Activated T-cell treated with anti-CD3 and anti-CD28 coated beads, Interleukin-2, amount 50 U/mL, for 4 hours (primary cell): ENCODE results near the gene NDUFS7. TPM values are rescaled to one million over a fixed set of nuclear protein-coding genes. Genes with fewer than 3 reads are reported as not detected.

Experiments
- ATAC-seq, 2 donors: fragments of 200-7000 bp; cut with Tn5 transposase; one replicate each; pipeline ENCODE4 v1.10.0; 2021
- DNase-seq: peaks from one replicate; pipeline ENCODE4 v3.0.0-alpha.2; 2020
- H3K27me3 Mint-ChIP-seq: one replicate; pipeline ENCODE4 v1.8.0; 2021; ENCODE audit warnings: low read depth, mixed read lengths
- H3K36me3 Mint-ChIP-seq: one replicate; pipeline ENCODE4 v1.8.0; 2022; ENCODE audit warnings: mixed read lengths; ENCODE audit not compliant: insufficient read depth
- H3K4me1 Mint-ChIP-seq: one replicate; pipeline ENCODE4 v1.8.0; 2021; ENCODE audit warnings: low read depth, mixed read lengths
- H3K4me3 Mint-ChIP-seq: one replicate; pipeline ENCODE4 v1.8.0; 2021; ENCODE audit warnings: mild to moderate bottlenecking, moderate library complexity, mixed read lengths
- H3K9me3 Mint-ChIP-seq: one replicate; pipeline ENCODE4 v1.8.0; 2021; ENCODE audit warnings: mixed read lengths
- total RNA-seq, 3 donors: library from RNA; stranded (reverse); gene quantifications; one replicate each; pipeline ENCODE4 v1.2.1, GENCODE V29; 2021

The NDUFS7 gene
- total RNA-seq, 3 donors from 2014 or later = 124 to 142 (median 137) TPM

DNA sequence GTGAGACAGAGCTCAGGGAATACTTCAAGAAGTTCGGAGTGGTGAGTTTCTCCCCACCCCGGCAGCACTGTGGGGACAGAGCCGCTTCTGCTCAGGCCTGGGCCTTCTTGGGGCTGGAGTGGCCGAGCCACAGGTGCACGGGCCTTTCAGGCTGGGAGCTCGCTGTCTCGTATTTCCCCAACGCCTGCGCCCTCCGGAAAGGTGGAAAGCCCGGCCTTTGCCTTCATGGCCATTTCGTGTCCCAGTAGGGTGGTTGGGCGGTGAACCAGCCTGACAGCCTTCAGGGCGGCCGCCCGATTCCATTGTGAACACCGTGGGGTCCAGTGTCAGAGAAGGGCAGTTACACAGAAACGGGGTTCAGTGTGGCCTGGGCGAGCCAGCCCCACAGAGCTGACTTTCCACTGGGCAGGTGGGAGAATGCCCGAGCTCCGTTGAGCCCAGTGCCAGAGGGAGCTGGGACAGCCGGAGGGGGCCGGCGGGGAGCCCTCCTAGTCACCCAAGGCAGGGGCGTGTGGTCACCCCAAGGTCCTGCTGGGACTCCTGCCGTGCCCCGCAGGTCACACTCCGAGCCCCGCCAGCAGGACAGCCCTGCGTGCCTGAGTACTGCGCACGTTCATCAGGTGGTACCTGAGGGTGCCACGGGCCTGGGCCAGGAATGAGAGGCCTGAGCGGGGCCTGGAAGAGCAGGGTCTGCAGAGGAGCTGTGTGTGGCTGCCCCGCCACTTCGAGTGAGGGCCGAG, 37.7 kb downstream of the NDUFS7 start:
- H3K27me3 Mint-ChIP-seq = no peaks in the 10 kb centered on the region
- H3K36me3 Mint-ChIP-seq = peaks cover 45% of the 10 kb centered on the region
- no peak overlapping the region for H3K4me3 Mint-ChIP-seq
- peaks cover 11% of the 10 kb centered on the region for H3K4me1 Mint-ChIP-seq
- H3K9me3 Mint-ChIP-seq = no peaks in the 10 kb centered on the region
- ATAC-seq (no peak), DNase-seq (no peak)

DNA sequence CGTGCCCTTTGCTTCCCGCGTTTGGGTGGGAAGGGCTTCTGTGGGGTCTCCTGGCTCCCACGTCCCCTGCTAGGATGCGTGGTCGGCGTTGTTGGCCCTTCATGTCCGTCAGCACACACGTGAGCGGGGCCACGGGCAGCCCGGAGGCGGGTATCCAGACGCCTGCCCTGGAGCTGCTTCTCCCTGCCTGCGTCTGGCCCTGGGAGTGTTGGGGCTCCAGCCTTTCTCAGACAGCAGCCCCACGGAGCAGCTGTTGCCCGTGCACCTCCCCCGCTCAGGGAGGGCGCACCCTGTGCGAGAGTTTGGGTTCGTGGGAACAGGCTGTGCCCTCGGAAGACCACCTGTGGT, 38.2 kb downstream of the NDUFS7 start:
- Mint-ChIP-seq H3K27me3 (no peaks in the 10 kb centered on the region), H3K4me3 (no peak overlapping the region), H3K36me3 (peaks cover 45% of the 10 kb centered on the region), H3K9me3 (no peaks in the 10 kb centered on the region), H3K4me1 (peaks cover 7% of the 10 kb centered on the region)
- ATAC-seq = no peak
- DNase-seq = no peak

DNA sequence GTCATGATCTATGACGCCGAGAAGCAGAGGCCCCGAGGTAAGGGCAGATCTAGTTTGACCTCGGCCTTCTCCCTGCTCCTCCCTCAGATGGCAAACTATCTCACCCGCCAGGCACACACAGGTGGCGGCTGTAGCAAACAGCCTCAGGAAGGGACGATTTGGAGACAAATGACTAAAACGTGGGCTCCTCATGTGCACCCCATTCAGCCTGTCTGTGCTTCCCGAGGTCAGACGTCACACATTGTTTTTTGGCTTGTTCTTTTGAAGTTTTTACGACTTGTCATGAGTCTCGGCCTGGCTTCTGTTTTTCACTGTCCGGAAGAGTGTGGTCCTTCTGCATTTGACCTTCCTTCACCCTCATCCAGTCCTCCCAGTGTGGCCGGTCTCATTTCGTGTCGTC, 38.7 kb downstream of the NDUFS7 start:
- Mint-ChIP-seq H3K4me3 (no peak overlapping the region), H3K36me3 (peaks cover 44% of the 10 kb centered on the region)

GRCh38 chr19:1422943-1423342, 39.2 kb downstream of the NDUFS7 start:
- Mint-ChIP-seq H3K9me3 (no peaks in the 10 kb centered on the region), H3K36me3 (peaks cover 41% of the 10 kb centered on the region), H3K4me1 (peaks cover 2% of the 10 kb centered on the region), H3K27me3 (no peaks in the 10 kb centered on the region), H3K4me3 (no peak overlapping the region)
- no peak for ATAC-seq
- no peak for DNase-seq

More for the DNA sequence above, 38.7 kb downstream of the NDUFS7 start:
- no peak for DNase-seq
- Mint-ChIP-seq H3K9me3 (no peaks in the 10 kb centered on the region), H3K4me1 (peaks cover 5% of the 10 kb centered on the region), H3K27me3 (no peaks in the 10 kb centered on the region)
- ATAC-seq = no peak

GRCh38 chr19:1423436-1424191, 39.9 kb downstream of the NDUFS7 start:
- H3K27me3 Mint-ChIP-seq = no peaks in the 10 kb centered on the region
- no peaks in the 10 kb centered on the region for H3K9me3 Mint-ChIP-seq
- DNase-seq (no peak), ATAC-seq (no peak)
- H3K4me1 Mint-ChIP-seq = no peaks in the 10 kb centered on the region
- peaks cover 37% of the 10 kb centered on the region for H3K36me3 Mint-ChIP-seq
- no peak overlapping the region for H3K4me3 Mint-ChIP-seq

DNA sequence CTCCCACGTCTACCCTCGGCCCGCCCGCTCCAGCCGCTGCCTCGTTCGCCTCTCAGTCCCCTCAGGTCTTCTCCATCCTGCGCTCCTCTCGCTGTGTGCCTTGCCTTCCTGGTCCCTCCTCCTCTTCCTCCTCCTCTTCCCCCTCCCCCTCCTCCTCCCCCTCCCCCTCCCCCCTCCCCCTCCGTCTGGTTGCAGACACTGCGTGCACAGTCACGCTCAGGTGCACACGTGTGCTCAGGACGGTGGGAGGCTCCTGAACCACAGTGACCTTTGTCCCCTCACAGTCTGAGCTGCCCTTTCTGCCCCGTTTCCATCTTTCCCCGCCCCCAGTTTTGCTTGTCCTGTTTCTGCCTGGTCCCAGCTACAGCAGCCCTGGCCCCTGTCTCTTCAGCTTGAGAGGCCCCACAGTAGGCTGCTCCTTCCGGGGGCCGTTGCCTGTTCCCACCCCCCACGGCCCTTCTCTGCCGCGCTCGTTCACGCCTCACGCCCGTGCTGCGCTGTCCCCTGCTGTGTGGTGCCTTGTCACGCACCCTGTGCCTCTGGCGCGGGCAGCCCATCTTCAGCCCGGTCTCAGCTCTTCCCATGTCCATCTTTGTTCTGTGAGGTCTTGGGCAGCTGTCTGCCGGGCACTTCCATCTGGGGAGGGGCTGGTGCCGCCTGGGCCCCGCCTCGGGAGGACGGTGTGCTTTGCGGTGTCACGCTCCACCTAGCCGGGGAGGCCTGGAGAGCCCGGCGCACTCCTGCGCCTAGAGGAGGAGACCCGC, 40.7 kb downstream of the NDUFS7 start:
- Mint-ChIP-seq H3K4me3 (no peak overlapping the region), H3K4me1 (no peaks in the 10 kb centered on the region), H3K36me3 (peaks cover 33% of the 10 kb centered on the region), H3K27me3 (no peaks in the 10 kb centered on the region), H3K9me3 (no peaks in the 10 kb centered on the region)
- no peak for DNase-seq
- ATAC-seq = no peak

DNA sequence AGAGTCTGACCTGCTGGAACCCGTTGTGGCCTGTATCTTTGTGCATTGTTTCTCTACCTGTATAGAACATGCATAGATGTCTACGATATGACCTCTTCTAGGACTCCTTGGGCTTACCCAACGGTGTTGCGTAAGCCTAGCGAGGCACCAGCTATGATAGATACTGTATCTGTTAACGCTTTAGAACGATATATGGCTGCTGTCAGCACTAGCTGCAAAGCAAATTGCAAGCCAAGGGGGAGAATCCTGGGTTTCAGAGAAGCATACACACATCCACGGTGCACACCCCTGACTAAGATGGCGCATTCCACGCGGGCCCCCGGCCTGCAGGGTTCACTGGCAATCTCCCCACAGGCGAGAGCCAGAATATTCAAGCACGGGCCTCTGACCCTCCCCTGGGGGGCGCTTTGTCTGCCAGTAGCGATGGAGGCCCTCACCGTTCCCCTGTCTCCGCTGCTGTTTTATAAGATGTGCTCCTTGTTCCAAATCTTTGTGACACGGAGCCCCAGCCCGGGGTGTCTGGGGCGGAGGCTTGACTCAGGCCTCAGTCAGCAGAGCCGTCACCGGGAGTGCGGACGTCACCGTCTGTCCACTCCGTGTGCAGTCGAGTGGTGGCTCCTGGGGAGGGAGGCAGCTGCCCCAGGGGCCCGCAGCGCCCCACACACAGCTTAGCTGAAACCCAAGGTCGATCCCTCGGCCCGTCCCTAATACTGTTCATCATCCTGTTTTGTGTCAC, 41.6 kb downstream of the NDUFS7 start:
- no peaks in the 10 kb centered on the region for H3K27me3 Mint-ChIP-seq
- no peaks in the 10 kb centered on the region for H3K4me1 Mint-ChIP-seq
- DNase-seq (no peak), ATAC-seq (no peak)
- no peaks in the 10 kb centered on the region for H3K9me3 Mint-ChIP-seq
- H3K4me3 Mint-ChIP-seq = no peak overlapping the region
- peaks cover 32% of the 10 kb centered on the region for H3K36me3 Mint-ChIP-seq

DNA sequence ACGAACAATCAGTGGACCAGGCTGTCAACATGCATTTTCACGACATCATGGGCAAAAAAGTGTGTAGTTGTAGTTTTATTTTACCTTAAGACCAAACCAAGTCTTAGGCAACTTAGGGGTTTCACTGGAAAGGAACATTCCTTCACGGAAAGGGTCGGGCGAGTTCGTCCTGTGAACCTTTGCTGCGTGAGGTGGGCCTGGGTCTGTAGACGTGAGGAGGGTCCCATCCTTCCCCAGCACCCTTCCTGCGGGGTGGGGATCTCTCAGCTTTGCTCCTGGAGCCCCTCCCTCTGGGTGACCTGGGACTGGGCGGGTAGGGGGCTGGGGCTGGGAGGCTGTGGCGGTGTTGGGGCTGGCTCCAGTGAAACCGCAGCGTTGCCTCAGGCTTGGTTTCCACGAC, 42.2 kb downstream of the NDUFS7 start:
- ATAC-seq = no peak
- DNase-seq = no peak
- no peaks in the 10 kb centered on the region for H3K27me3 Mint-ChIP-seq
- H3K4me1 Mint-ChIP-seq = no peaks in the 10 kb centered on the region
- no peaks in the 10 kb centered on the region for H3K9me3 Mint-ChIP-seq
- peaks cover 30% of the 10 kb centered on the region for H3K36me3 Mint-ChIP-seq
- H3K4me3 Mint-ChIP-seq = no peak overlapping the region

DNA sequence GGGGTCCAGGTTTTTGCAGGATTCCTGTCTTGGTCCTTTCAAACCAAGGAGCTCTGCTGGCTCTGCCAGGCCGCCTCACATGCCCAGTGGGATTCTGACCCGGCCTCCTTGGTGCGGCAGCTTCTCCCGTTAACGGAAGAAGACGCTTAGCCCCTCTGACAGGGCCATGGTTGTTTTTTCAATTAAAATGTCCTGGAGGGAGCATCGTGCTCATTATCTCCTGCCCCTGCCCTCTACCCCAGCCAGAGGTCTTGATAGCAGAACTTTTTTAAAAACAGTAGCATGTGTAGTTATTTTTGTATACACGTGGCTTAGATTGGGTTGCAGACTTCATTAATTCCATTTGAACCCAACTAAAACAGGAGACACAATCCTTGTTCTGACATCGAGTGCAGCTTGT, 43.0 kb downstream of the NDUFS7 start:
- DNase-seq (no peak), ATAC-seq (no peak)
- peaks cover 30% of the 10 kb centered on the region for H3K36me3 Mint-ChIP-seq
- no peaks in the 10 kb centered on the region for H3K4me1 Mint-ChIP-seq
- H3K9me3 Mint-ChIP-seq = no peaks in the 10 kb centered on the region
- H3K27me3 Mint-ChIP-seq = no peaks in the 10 kb centered on the region
- H3K4me3 Mint-ChIP-seq = no peak overlapping the region

DNA sequence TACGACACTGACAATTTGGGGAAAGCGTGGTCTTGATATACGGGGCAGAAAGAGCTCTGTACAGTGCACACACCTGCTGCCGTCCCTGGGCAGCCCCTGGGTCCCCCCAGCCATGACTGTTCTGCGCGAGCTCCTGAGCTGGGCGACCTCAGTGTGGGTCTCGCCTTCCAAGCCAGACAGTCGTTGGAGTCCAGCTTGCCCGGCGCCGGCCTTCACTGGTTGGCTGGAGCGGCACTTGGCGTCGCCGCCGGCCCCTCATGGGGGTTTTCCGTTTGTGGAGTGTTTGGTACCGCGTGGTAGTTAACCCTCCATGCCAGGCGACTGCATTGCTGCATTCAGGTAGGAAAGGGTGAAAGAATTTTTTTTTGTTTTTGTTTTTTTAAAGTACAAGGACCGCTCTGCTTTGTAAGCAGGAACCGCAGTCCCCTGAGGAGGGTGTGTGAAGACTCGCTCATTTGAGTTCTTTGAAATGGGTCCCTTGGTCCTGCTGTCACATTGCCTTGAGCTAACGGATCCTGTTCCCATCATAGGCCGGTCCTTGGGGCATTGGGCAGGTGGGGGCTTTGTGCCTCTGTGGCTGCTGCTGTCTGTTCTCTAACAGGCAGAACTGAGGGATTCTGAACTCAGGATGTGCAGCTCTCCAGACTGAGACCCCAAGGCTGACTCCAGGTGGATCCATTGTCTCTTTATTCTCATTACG, 43.7 kb downstream of the NDUFS7 start:
- Mint-ChIP-seq H3K4me3 (no peak overlapping the region), H3K27me3 (no peaks in the 10 kb centered on the region), H3K4me1 (no peaks in the 10 kb centered on the region), H3K9me3 (no peaks in the 10 kb centered on the region), H3K36me3 (peaks cover 30% of the 10 kb centered on the region)
- ATAC-seq (no peak), DNase-seq (no peak)

- H3K9me3 Mint-ChIP-seq = no peaks in the 10 kb centered on the region
- peaks cover 18% of the 10 kb centered on the region for H3K36me3 Mint-ChIP-seq
- no peaks in the 10 kb centered on the region for H3K4me1 Mint-ChIP-seq
- no peaks in the 10 kb centered on the region for H3K27me3 Mint-ChIP-seq
- ATAC-seq (no peak), DNase-seq (no peak)
- H3K4me3 Mint-ChIP-seq = no peak overlapping the region
Measured at GRCh38 chr19:1428738-1429391, 45.2 kb downstream of the NDUFS7 start.

GRCh38 chr19:1429750-1430149, 46.0 kb downstream of the NDUFS7 start:
- Mint-ChIP-seq H3K4me1 (no peaks in the 10 kb centered on the region), H3K4me3 (no peak overlapping the region), H3K27me3 (no peaks in the 10 kb centered on the region), H3K36me3 (peaks cover 18% of the 10 kb centered on the region), H3K9me3 (no peaks in the 10 kb centered on the region)
- DNase-seq = no peak
- ATAC-seq = no peak

GRCh38 chr19:1430246-1430645, 46.5 kb downstream of the NDUFS7 start:
- ATAC-seq (no peak), DNase-seq (no peak)
- no peak overlapping the region for H3K4me3 Mint-ChIP-seq
- H3K4me1 Mint-ChIP-seq = no peaks in the 10 kb centered on the region
- H3K9me3 Mint-ChIP-seq = no peaks in the 10 kb centered on the region
- H3K36me3 Mint-ChIP-seq = peaks cover 15% of the 10 kb centered on the region
- H3K27me3 Mint-ChIP-seq = no peaks in the 10 kb centered on the region
